ENCODE results near the gene INSYN1.

DNA sequence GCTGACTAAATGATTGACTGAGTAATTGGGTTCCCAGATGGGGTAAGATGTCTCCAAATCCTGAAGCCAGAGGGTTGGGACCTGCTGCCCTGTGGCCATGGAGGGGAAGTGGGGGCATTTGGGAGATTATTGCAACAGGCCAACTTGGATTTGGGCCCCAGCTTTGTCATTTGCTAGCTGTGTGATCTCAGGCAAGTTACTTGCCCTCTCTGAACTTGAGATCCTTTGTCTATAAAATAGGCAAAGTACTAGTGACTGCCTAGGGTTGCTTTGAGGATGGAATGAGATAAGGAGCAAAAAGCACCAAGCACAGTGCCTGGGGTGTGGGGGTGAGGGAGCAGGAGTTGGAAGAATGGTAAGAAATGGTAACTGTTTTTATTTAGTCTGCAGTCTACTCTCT lies 4.4 kb upstream of the INSYN1 start:
- TF ChIP-seq ZNF512 (CRISPR knock-in tag; IDR thresholded peaks at IDR 0.05) (no peak), ZNF510 (CRISPR knock-in tag; IDR thresholded peaks at IDR 0.05; ENCODE audit: low read depth) (no peak), RAD21 (CRISPR knock-in tag; IDR thresholded peaks at IDR 0.05) (no peak)

Data from HepG2 (cell line).